Neuronal stem cell (in vitro differentiated cells): ENCODE results near the gene CSMD2.

Experiments
- DNase-seq: peaks from one replicate; pipeline ENCODE4 v3.0.0-alpha.2; 2013; ENCODE audit warnings: low spot score
- H2AFZ ChIP-seq: one replicate; pipeline ENCODE4 v1.6.1; 2013; ENCODE audit warnings: mild to moderate bottlenecking, low read length, inconsistent platforms
- H2AK5ac ChIP-seq: 2 replicates; pipeline ENCODE4 v1.6.1; 2013; ENCODE audit warnings: low read depth, mild to moderate bottlenecking, inconsistent platforms, low read length, moderate library complexity, mixed read lengths
- H2BK120ac ChIP-seq: 2 replicates; pipeline ENCODE4 v1.6.1; 2013; ENCODE audit warnings: low read depth, mild to moderate bottlenecking, inconsistent platforms, low read length, moderate library complexity, mixed read lengths
- H2BK12ac ChIP-seq: one replicate; pipeline ENCODE4 v1.6.1; 2013; ENCODE audit warnings: low read length, inconsistent platforms
- H2BK15ac ChIP-seq: 2 replicates; pipeline ENCODE4 v1.6.1; 2013; ENCODE audit warnings: mild to moderate bottlenecking, low read length, inconsistent platforms, mixed read lengths
- H2BK5ac ChIP-seq: one replicate; pipeline ENCODE4 v1.6.1; 2013; ENCODE audit warnings: inconsistent platforms, mild to moderate bottlenecking, low read length, moderate library complexity
- H3K14ac ChIP-seq: one replicate; pipeline ENCODE4 v1.6.1; 2013; ENCODE audit warnings: low read length, inconsistent platforms
- H3K18ac ChIP-seq: 2 replicates; pipeline ENCODE4 v1.6.1; 2013; ENCODE audit warnings: low read length, inconsistent platforms
- H3K23ac ChIP-seq: 2 replicates; pipeline ENCODE4 v1.6.1; 2013; ENCODE audit warnings: low read depth, mild to moderate bottlenecking, mixed read lengths, low read length, inconsistent platforms; ENCODE audit not compliant: poor library complexity
- H3K27ac ChIP-seq: replicated peaks from 3 replicates; pipeline ENCODE4 v1.5.1; 2013; ENCODE audit warnings: low read length, inconsistent platforms
- H3K27me3 ChIP-seq, 3 experiments: 2 replicates each; pipeline ENCODE4 v1.6.1; 2013; ENCODE audit warnings: low read length in 3 of 3, mild to moderate bottlenecking in 2 of 3, inconsistent platforms in 1 of 3, low read depth in 1 of 3, mixed read lengths in 1 of 3, moderate library complexity in 1 of 3; ENCODE audit not compliant: control insufficient read depth in 3 of 3, insufficient read depth in 3 of 3
- H3K36me3 ChIP-seq, 2 donors: replicated peaks in 1 of 2; 2 replicates each; pipeline ENCODE4 v1.6.1; 2013; ENCODE audit warnings: low read length in 2 of 2; ENCODE audit not compliant: control insufficient read depth in 2 of 2, insufficient read depth in 2 of 2
- H3K4ac ChIP-seq: 2 replicates; pipeline ENCODE4 v1.6.1; 2013; ENCODE audit warnings: inconsistent platforms, mild to moderate bottlenecking, low read length, moderate library complexity
- H3K4me1 ChIP-seq, 2 donors: 1 replicate in 1 of 2; 2 replicates in 1 of 2; pipeline ENCODE4 v1.6.1; 2013; ENCODE audit warnings: low read length in 2 of 2, low read depth in 1 of 2; ENCODE audit not compliant: control insufficient read depth in 2 of 2, insufficient read depth in 1 of 2
- H3K4me2 ChIP-seq: one replicate; pipeline ENCODE4 v1.6.1; 2013; ENCODE audit warnings: mild to moderate bottlenecking, low read length, inconsistent platforms; ENCODE audit not compliant: insufficient read depth, poor library complexity, severe bottlenecking
- H3K4me3 ChIP-seq, 2 donors: 2 replicates each; pipeline ENCODE4 v1.5.1; 2013; ENCODE audit warnings: low read length in 2 of 2, mild to moderate bottlenecking in 2 of 2, inconsistent platforms in 1 of 2, moderate library complexity in 1 of 2
- H3K79me1 ChIP-seq: one replicate; pipeline ENCODE4 v1.6.1; 2013; ENCODE audit warnings: low read depth, mild to moderate bottlenecking, inconsistent platforms, low read length, moderate library complexity
- H3K9ac ChIP-seq: one replicate; pipeline ENCODE4 v1.6.1; 2013; ENCODE audit warnings: mild to moderate bottlenecking, low read depth, low read length, inconsistent platforms; ENCODE audit not compliant: poor library complexity
- H3K9me3 ChIP-seq, 2 donors: replicated peaks in 1 of 2; 2 replicates each; pipeline versions ENCODE3 to v1.6.1; 2013; ENCODE audit warnings: low read length in 2 of 2, mild to moderate bottlenecking in 2 of 2, inconsistent platforms in 1 of 2, low read depth in 1 of 2, mixed read lengths in 1 of 2, moderate library complexity in 1 of 2; ENCODE audit not compliant: control insufficient read depth in 2 of 2, insufficient read depth in 1 of 2
- H4K8ac ChIP-seq: one replicate; pipeline ENCODE4 v1.6.1; 2013; ENCODE audit warnings: low read depth, mild to moderate bottlenecking, inconsistent platforms, low read length, moderate library complexity
- H4K91ac ChIP-seq: one replicate; pipeline ENCODE4 v1.6.1; 2013; ENCODE audit warnings: low read length, low read depth, mild to moderate bottlenecking, inconsistent platforms; ENCODE audit not compliant: poor library complexity
- WGBS, 2 donors: extraction: QIAGEN DNeasy Blood & Tissue Kit; methylation state at CpG; one replicate each; pipeline ENCODE4 v1.1.7; 2013; ENCODE audit warnings: missing lambda C conversion rate in 2 of 2, mixed read lengths in 1 of 2; ENCODE audit not compliant: insufficient read length in 2 of 2, insufficient replicate concordance in 1 of 2; ENCODE audit errors: extremely low coverage in 2 of 2; 5-methylcytosine and 5-hydroxymethylcytosine counted together

CSMD2 gene

GRCh38 chr1:33822396-33822795 lies 342.6 kb downstream of the CSMD2 start:
- Histone ChIP-seq H3K79me1 (no peaks in the 10 kb centered on the region), H4K8ac (no peak overlapping the region), H3K9ac (no peak overlapping the region), H2BK15ac (no peak overlapping the region), H3K36me3 (no peaks in the 10 kb centered on the region), H3K27ac (no peak overlapping the region), H2AK5ac (no peak overlapping the region), H3K9me3 (no peaks in the 10 kb centered on the region), H3K27me3 (peaks cover 0 to 9% (median 0%) of the 10 kb centered on the region in 3 experiments), H3K14ac (no peak overlapping the region), H3K4ac (no peak overlapping the region), H4K91ac (no peak overlapping the region), H2BK12ac (no peak overlapping the region), H3K4me3 (no peak overlapping the region), H3K4me2 (no peak overlapping the region), H2BK5ac (no peak overlapping the region), H2AFZ (no peak overlapping the region), H3K23ac (no peak overlapping the region), H3K4me1 (no peaks in the 10 kb centered on the region), H3K18ac (no peak overlapping the region), H2BK120ac (no peak overlapping the region)
- DNase-seq = no peak
- no CpG with 5 or more reads among the region's 6 CpGs for WGBS, 2 donors

DNA sequence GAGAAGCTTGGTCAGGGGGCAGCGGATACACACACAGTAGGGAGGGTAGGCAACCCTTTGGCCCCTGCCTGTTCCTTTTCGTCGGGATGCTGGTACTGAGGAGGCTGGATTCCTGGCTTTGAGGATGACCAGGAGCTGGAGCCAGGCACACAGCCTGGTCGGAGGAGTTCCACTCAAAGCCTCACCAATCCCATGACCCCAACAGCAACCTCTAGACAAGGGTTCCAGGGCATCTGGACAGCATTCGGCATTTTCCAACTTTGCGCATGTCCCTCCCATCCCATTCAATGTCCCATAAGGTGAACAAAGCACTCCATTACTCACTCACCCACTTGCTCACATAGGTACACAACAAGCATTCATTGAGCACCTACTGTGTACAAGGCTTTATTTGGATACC lies 343.7 kb downstream of the CSMD2 start:
- H2BK12ac ChIP-seq = no peak overlapping the region
- no peak overlapping the region for H4K91ac ChIP-seq
- H4K8ac ChIP-seq = no peak overlapping the region
- no peak overlapping the region for H3K4ac ChIP-seq
- no peak overlapping the region for H2AK5ac ChIP-seq
- H2AFZ ChIP-seq = no peak overlapping the region
- no peak overlapping the region for H2BK120ac ChIP-seq
- DNase-seq = no peak
- H3K18ac ChIP-seq = no peak overlapping the region
- H3K27me3 ChIP-seq = peaks cover 0 to 9% (median 0%) of the 10 kb centered on the region in 3 experiments
- H3K23ac ChIP-seq = no peak overlapping the region
- no peaks in the 10 kb centered on the region for H3K36me3 ChIP-seq
- no peak overlapping the region for H3K14ac ChIP-seq
- H2BK5ac ChIP-seq = no peak overlapping the region
- no peak overlapping the region for H2BK15ac ChIP-seq
- H3K27ac ChIP-seq = no peak overlapping the region
- no peaks in the 10 kb centered on the region for H3K9me3 ChIP-seq
- no peak overlapping the region for H3K9ac ChIP-seq
- no peaks in the 10 kb centered on the region for H3K79me1 ChIP-seq
- no peak overlapping the region for H3K4me3 ChIP-seq
- no peak overlapping the region for H3K4me2 ChIP-seq
- no CpG with 5 or more reads among the region's 6 CpGs for WGBS, 2 donors
- H3K4me1 ChIP-seq = no peaks in the 10 kb centered on the region

DNA sequence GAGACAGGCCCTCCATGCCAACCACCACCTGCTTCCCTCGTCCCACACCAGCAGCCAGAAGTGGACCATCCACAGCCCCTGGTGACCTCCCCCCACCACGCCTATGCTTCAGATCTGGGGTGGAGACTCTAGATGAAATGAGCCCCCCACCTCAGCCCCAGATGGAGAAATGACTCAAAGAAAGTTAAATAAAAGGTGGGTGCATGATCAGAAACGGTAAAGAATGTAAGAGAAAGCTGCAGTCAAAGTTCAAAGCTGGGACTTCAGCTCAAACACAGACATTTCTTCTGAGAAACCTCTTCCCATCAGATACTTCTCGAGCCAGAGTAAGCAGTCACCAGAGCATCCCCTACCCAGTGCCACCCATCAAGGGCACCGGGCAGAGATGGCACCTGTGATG lies 344.2 kb downstream of the CSMD2 start:
- Histone ChIP-seq H3K9me3 (no peaks in the 10 kb centered on the region), H2AK5ac (no peak overlapping the region), H2BK120ac (no peak overlapping the region), H4K8ac (no peak overlapping the region), H3K27me3 (peaks cover 0 to 9% (median 0%) of the 10 kb centered on the region in 3 experiments), H3K36me3 (no peaks in the 10 kb centered on the region), H3K18ac (no peak overlapping the region), H3K4me2 (no peak overlapping the region), H3K4me1 (no peaks in the 10 kb centered on the region), H4K91ac (no peak overlapping the region), H2AFZ (no peak overlapping the region), H3K27ac (no peak overlapping the region), H3K4ac (no peak overlapping the region), H2BK5ac (no peak overlapping the region), H2BK12ac (no peak overlapping the region), H3K79me1 (no peaks in the 10 kb centered on the region), H3K23ac (no peak overlapping the region), H3K14ac (no peak overlapping the region), H3K4me3 (no peak overlapping the region), H3K9ac (no peak overlapping the region), H2BK15ac (no peak overlapping the region)
- no CpG with 5 or more reads among the region's 5 CpGs for WGBS, 2 donors
- no peak for DNase-seq

GRCh38 chr1:33819913-33820311 lies 345.1 kb downstream of the CSMD2 start:
- Histone ChIP-seq H2AK5ac (no peak overlapping the region), H3K14ac (no peak overlapping the region), H3K18ac (no peak overlapping the region), H3K9me3 (no peaks in the 10 kb centered on the region), H3K4me2 (no peak overlapping the region), H3K4ac (no peak overlapping the region), H3K27me3 (peaks cover 0 to 9% (median 0%) of the 10 kb centered on the region in 3 experiments), H3K4me3 (no peak overlapping the region), H2BK5ac (no peak overlapping the region), H3K79me1 (no peaks in the 10 kb centered on the region), H2BK15ac (no peak overlapping the region), H3K4me1 (no peaks in the 10 kb centered on the region), H3K9ac (no peak overlapping the region), H3K36me3 (no peaks in the 10 kb centered on the region), H4K8ac (no peak overlapping the region), H3K23ac (no peak overlapping the region), H2BK120ac (no peak overlapping the region), H3K27ac (no peak overlapping the region), H2AFZ (no peak overlapping the region), H4K91ac (no peak overlapping the region), H2BK12ac (no peak overlapping the region)
- no peak for DNase-seq
- no CpG with 5 or more reads among the region's 7 CpGs for WGBS, 2 donors
